GM21381 (cell line): ENCODE results near the gene FAM124A.

ENCODE experiments used
- ATAC-seq: cut with Tn5 transposase; IDR thresholded peaks from one replicate; pipeline ENCODE4 v1.9.1; 2021; ENCODE audit warnings: mild to moderate bottlenecking, moderate library complexity; ENCODE audit not compliant: unreplicated experiment

FAM124A gene

GRCh38 chr13:51332566-51333361, 110.6 kb downstream of the FAM124A start:
- ATAC-seq: no peak

- ATAC-seq: no peak
Measured at GRCh38 chr13:51333421-51333820, 111.2 kb downstream of the FAM124A start.

GRCh38 chr13:51333826-51334225, 111.6 kb downstream of the FAM124A start:
- ATAC-seq: no peak
